ENCODE data around the gene TECPR1.

Gene TECPR1

DNA sequence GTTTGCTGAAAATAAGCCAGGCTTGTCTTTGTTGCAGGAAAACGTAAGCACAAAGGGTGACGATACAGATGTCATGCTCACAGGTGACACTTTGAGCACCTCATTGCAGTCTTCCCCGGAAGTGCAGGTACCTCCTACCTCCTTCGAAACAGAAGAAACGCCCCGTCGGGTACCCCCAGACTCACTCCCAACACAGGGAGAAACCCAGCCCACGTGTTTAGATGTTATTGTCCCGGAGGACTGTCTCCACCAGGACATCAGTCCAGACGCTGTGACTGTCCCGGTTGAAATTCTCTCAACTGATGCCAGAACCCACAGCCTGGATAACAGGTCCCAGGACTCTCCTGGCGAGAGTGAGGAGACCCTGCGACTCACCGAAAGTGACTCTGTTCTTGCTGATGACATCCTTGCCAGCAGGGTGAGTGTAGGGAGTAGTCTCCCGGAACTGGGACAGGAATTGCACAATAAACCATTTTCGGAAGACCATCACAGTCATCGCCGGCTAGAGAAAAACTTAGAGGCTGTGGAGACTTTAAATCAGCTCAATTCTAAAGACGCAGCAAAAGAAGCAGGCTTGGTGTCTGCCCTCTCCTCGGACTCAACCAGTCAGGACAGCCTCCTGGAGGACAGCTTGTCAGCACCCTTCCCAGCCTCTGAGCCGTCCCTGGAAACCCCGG, 59.1 kb downstream of the TECPR1 start:
- no peak for DNase-seq (ENCODE audit: low read depth in 2 of 3, low spot score in 1 of 3)

DNA sequence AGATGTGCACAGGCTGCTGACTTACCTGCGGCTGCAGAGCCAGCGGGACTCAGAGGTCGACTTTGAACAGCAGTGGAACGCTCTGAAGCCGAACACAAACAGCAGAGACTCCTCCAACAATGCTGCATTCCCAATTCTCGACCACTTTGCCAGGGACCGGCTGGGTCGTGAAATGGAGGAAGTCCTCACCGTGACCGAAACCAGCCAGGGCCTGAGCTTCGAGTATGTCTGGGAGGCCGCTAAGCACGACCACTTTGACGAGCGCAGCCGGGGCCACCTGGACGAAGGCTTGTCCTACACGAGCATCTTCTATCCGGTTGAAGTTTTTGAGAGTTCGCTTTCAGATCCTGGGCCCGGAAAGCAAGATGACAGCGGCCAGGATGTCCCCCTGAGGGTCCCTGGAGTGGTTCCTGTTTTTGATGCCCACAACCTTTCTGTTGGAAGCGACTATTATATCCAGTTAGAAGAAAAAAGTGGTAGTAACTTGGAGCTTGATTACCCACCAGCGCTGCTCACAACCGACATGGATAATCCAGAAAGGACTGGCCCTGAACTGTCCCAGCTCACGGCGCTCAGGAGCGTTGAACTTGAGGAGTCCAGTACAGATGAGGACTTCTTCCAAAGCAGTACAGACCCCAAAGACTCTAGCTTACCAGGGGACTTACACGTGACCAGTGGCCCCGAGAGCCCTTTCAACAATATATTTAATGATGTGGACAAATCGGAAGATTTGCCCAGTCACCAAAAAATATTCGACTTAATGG, 60.2 kb downstream of the TECPR1 start:
- no peak for DNase-seq (ENCODE audit: low read depth in 2 of 3, low spot score in 1 of 3)

DNA sequence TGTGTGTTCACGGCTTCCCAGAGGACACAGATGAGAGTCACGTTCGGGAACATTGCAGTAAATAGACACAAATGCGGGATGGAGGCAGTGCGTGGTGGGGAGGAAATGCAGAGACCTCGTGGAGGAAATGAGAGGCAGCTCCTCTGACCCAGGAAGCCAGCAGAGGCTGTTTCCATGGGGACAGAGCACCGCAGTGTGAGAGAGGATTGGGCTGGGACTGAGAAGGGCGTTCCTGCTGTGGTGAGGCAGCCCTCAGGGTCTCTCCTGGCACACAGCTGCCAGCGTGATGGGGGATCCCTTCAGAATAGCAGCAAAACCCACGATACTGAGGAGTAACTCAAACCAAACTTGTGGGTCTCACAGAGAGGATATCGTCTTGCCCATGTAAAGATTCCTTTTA, 62.5 kb downstream of the TECPR1 start:
- DNase-seq (ENCODE audit: low read depth in 2 of 3, low spot score in 1 of 3) = no peak

- DNase-seq (ENCODE audit: low read depth in 2 of 3, low spot score in 1 of 3) = no peak
These were observed 64.9 kb downstream of the TECPR1 start for GRCh38 chr7:98187138-98187502.

- no peak for DNase-seq (ENCODE audit: low read depth in 2 of 3, low spot score in 1 of 3)
These were observed 65.4 kb downstream of the TECPR1 start for GRCh38 chr7:98186452-98187137.

DNA sequence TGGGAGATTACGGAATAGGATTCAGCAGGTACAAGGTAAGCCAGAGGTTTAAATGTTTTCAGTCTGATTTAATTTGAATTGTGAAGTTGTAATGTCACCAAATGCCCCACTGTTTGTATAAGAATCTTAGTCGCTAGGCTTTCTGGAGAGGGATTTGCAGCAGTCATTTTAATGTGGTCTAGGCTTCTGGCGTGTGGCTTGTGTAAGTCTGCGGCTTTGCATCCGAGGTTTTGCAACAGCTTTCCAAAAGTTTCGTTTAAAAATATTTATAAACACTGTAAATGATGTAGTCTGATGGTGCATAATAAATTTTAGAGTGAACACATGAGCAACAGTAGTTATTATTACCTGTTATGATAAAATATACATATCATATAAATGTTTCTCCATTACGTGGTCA, 66.9 kb downstream of the TECPR1 start:
- DNase-seq (ENCODE audit: low read depth in 2 of 3, low spot score in 1 of 3) = no peak

GRCh38 chr7:98180751-98181150, 71.3 kb downstream of the TECPR1 start:
- no peak for DNase-seq (ENCODE audit: low read depth in 2 of 3, low spot score in 1 of 3)

DNA sequence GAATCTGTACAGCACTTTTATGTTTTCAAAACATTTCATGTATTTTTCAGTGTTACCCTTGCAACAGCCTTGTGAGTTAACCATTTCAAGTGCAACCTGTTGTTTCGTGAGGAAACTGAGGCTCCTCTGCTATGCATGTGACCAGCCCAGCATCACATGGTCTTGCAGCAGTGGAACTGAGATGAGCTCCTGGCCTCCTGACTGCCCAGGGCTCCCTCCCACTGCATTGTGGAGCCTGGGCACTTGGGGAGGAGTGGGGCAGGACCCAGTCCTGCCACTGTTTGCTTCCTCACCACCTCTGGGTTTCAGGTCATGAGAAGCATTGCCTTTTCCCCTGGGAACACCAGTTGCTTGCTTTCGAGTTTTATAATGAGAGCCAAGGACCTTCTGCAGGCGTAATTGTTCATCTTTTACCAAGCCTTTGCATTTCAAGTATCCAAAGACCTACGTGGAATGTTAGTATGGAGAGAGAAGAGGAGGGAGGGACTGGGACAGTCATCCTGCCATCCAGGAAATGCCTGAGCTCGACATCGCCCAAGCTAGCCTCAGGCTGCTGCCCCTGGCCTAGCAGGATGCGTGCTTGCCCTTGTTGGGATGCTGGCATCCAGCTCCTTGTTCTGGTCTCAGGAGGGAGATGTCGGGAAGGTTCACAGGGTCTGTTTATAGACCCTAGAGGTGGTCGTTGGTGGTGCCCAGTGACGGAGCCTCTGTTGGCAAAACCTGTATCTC, 73.1 kb downstream of the TECPR1 start:
- DNase-seq (ENCODE audit: low read depth in 2 of 3, low spot score in 1 of 3) = no peak

GRCh38 chr7:98178321-98178720, 73.7 kb downstream of the TECPR1 start:
- DNase-seq (ENCODE audit: low read depth in 2 of 3, low spot score in 1 of 3) = no peak

- DNase-seq (ENCODE audit: low read depth in 2 of 3, low spot score in 1 of 3) = no peak
These were observed 74.5 kb downstream of the TECPR1 start for GRCh38 chr7:98177553-98177952.

DNA sequence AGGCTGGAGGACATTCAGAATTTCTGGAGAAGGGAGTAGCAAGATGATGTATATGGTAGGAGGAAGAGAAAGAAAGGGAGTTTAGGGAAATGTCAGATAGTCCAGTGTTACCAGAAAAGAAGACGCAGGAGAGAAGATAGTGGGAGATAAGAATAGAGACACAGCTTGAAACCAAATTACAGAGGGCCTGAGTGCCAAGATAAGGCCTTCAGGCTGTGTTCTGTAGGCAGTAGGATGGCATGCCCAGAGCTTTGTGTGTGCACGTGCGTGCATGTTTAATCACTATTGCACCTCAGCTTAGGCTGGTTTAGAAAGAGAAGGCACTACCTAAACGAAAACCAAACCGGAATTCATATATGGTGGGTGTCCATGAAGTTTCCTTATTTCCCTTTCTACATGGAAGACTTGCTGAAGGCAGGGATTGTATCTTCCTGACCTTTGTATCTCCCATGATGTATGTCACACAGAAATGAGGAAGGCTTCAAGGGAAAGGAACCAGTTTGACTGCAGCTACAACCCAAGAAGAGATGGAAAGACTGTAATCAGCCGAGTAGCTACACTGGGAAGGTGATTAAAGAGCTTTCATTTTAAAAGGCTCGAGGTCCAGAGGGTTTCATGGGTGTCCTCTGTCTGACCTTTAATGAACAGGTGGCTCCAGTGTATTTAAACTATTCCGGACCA, 76.6 kb downstream of the TECPR1 start:
- no peak for DNase-seq (ENCODE audit: low read depth in 2 of 3, low spot score in 1 of 3)

- DNase-seq (ENCODE audit: low read depth in 2 of 3, low spot score in 1 of 3) = no peak
These were observed 77.4 kb downstream of the TECPR1 start for GRCh38 chr7:98174334-98175259.

GRCh38 chr7:98171449-98171848, 80.6 kb downstream of the TECPR1 start:
- no peak for DNase-seq (ENCODE audit: low read depth in 2 of 3, low spot score in 1 of 3)

DNA sequence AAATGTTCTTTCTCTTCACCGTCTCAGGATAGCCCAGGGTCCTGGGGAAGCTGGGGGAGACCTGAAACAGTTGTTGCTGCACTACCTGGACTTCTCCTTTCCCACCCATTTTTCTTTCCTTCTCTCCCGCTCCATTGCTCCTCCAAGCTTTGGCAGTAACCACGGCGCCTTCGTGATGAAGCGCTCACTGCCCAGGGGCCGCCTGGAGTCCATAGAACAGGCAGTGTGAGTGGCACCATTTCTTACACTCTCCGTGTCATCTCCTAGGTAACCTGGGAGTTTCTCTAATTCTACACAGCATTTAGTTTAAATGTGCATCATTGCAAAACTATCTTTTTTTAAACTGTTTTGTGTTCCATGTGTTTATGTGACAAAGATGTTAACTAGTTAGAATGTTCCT, 81.1 kb downstream of the TECPR1 start:
- no peak for DNase-seq (ENCODE audit: low read depth in 2 of 3, low spot score in 1 of 3)

DNA sequence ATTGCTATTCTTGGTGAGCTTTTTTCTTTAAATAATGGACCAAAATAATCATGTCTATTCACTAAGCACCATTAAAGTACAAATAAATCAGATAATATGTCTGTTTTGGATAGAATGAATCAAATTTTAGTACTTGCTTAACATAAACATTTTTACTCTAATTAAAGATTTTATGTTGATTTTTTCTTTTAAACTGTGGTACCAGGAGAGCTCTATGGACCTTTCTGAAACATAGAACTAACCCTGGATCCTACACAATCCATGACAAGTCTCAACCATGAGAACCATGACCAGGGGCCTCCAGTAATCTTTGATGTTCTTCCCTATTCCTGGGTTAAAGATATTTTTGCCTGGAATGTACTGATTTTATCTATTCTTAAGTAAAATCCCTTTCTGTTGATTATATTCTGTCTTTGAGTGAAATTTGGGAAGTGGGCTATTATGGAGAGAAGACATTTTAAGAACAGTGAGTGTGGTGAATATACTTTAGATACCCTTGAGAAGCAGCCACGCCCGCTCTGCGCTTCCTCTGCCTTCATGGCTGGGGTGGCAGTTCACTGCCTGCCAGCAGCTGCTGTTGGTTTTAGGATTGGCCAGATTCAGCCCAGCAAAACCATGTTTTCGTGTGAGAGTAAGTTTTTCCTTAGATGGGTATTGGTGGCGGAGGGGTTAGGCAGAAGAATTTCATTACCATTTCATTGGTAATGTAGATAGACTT, 83.0 kb downstream of the TECPR1 start:
- DNase-seq (ENCODE audit: low read depth in 2 of 3, low spot score in 1 of 3) = no peak

GRCh38 chr7:98168181-98168903, 83.7 kb downstream of the TECPR1 start:
- peak; percentile 21 to 70 (median 52) for DNase-seq (ENCODE audit: low read depth in 2 of 3, low spot score in 1 of 3)

DNA sequence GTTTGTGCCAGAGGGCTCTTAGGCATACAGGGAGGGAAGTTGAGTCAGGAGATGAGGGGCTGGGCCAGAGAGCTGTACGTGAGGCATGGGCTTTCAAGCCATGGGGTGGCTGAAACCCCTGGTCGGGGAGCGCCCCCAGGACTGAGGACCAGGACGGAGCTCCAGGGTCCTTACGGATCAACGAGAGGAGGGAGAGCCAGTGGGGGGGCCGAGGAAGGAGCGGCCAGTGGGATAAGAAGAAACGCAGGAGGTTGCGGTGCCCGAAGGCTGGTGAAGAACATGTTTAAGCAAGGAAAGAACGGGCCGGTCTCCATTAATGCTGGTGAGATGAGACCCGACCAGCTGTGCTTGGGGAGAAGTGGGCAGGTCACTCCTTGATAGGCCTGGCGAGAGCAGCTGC, 84.4 kb downstream of the TECPR1 start:
- no peak for DNase-seq (ENCODE audit: low read depth in 2 of 3, low spot score in 1 of 3)

- no peak for DNase-seq (ENCODE audit: low read depth in 2 of 3, low spot score in 1 of 3)
These were observed 85.4 kb downstream of the TECPR1 start for GRCh38 chr7:98166668-98166970.

Measured in stimulated activated CD4-positive, alpha-beta T cell treated with anti-CD3 and anti-CD28 coated beads, Interleukin-12 subunit alpha, Interleukin-12 subunit beta, amount 100 ng/mL, for 48 hours (primary cell).